ENCODE results near the gene STMN3. TPM values are rescaled to one million over a fixed set of nuclear protein-coding genes. Genes with fewer than 3 reads are reported as not detected.
A peak's percentile ranks its signal among the peaks of the same experiment; 100 is the strongest.

Gene STMN3
- total and polyA plus RNA-seq, 2 experiments from 2014 or later = 6.6 to 9.9 TPM

- Histone ChIP-seq H3K9me3 (ENCODE audit: low read depth) (no peaks in the 10 kb centered on the region), H3K27me3 (no peaks in the 10 kb centered on the region), H3K4me3 (peak within 1 kb of the TSS; percentile 94), H3K36me3 (no peaks in the 10 kb centered on the region), H3K27ac (peak within 1 kb of the TSS; percentile 86), H3K4me1 (ENCODE audit: low read depth) (peaks cover 5% of the 10 kb centered on the region)
- peak in 1 of 2 donors; percentile 83 for DNase-seq (ENCODE audit: low read depth in 1 of 2, low spot score in 1 of 2)
- no peak for TF ChIP-seq CTCF (IDR thresholded peaks at IDR 0.05; ENCODE audit: low read depth, low read length)
Observed at GRCh38 chr20:63626424-63627128, 26.6 kb downstream of the STMN3 start, which contains the start of gene GMEB2. GMEB2 (minus strand) TSS chr20:63627101; CDS start chr20:63619397, 7,704 bp downstream.

GRCh38 chr20:63625771-63626423 lies 27.3 kb downstream of the STMN3 start:
- H3K9me3 ChIP-seq (ENCODE audit: low read depth) = no peaks in the 10 kb centered on the region
- peak overlapping the region; percentile 94 for H3K4me3 ChIP-seq
- TF ChIP-seq CTCF (IDR thresholded peaks at IDR 0.05; ENCODE audit: low read depth, low read length) = no peak
- H3K27ac ChIP-seq = peak overlapping the region; percentile 86
- H3K27me3 ChIP-seq = no peaks in the 10 kb centered on the region
- DNase-seq (ENCODE audit: low read depth in 1 of 2, low spot score in 1 of 2) = peak; percentile 11 to 32
- H3K4me1 ChIP-seq (ENCODE audit: low read depth) = peaks cover 5% of the 10 kb centered on the region
- no peaks in the 10 kb centered on the region for H3K36me3 ChIP-seq

GRCh38 chr20:63624486-63624885 lies 28.7 kb downstream of the STMN3 start:
- Histone ChIP-seq H3K4me3 (no peak overlapping the region), H3K27ac (no peak overlapping the region), H3K4me1 (ENCODE audit: low read depth) (peaks cover 5% of the 10 kb centered on the region), H3K27me3 (no peaks in the 10 kb centered on the region), H3K9me3 (ENCODE audit: low read depth) (no peaks in the 10 kb centered on the region), H3K36me3 (no peaks in the 10 kb centered on the region)
- DNase-seq (ENCODE audit: low read depth in 1 of 2, low spot score in 1 of 2) = peak in 1 of 2 donors; percentile 73
- TF ChIP-seq CTCF (IDR thresholded peaks at IDR 0.05; ENCODE audit: low read depth, low read length) = peak; percentile 25

GRCh38 chr20:63622732-63623131 lies 30.5 kb downstream of the STMN3 start:
- no peaks in the 10 kb centered on the region for H3K9me3 ChIP-seq (ENCODE audit: low read depth)
- no peaks in the 10 kb centered on the region for H3K27me3 ChIP-seq
- H3K27ac ChIP-seq = no peak overlapping the region
- H3K4me3 ChIP-seq = no peak overlapping the region
- H3K4me1 ChIP-seq (ENCODE audit: low read depth) = peaks cover 1% of the 10 kb centered on the region
- DNase-seq (ENCODE audit: low read depth in 1 of 2, low spot score in 1 of 2) = no peak
- TF ChIP-seq CTCF (IDR thresholded peaks at IDR 0.05; ENCODE audit: low read depth, low read length) = no peak
- no peaks in the 10 kb centered on the region for H3K36me3 ChIP-seq

- no peaks in the 10 kb centered on the region for H3K27me3 ChIP-seq
- no peak for TF ChIP-seq CTCF (IDR thresholded peaks at IDR 0.05; ENCODE audit: low read depth, low read length)
- H3K27ac ChIP-seq = no peak overlapping the region
- H3K36me3 ChIP-seq = no peaks in the 10 kb centered on the region
- H3K4me3 ChIP-seq = no peak overlapping the region
- DNase-seq (ENCODE audit: low read depth in 1 of 2, low spot score in 1 of 2) = no peak
- H3K4me1 ChIP-seq (ENCODE audit: low read depth) = no peaks in the 10 kb centered on the region
- no peaks in the 10 kb centered on the region for H3K9me3 ChIP-seq (ENCODE audit: low read depth)
Observed at GRCh38 chr20:63622096-63622495, 31.1 kb downstream of the STMN3 start.

Data from cardiac muscle cell (in vitro differentiated cells and primary cell).